Activated CD4-positive, alpha-beta T cell treated with anti-CD3 and anti-CD28 coated beads, Interleukin-2, amount 50 U/mL, for 48 hours (primary cell): ENCODE results near the gene CFAP54.
A peak's percentile ranks its signal among the peaks of the same experiment; 100 is the strongest.
"Not testable (repeated sequence)": the region's sequence is repeated elsewhere in the genome, so short reads cannot be mapped to it uniquely, and the experiment has no call there.

Experiments used
- DNase-seq, 2 experiments: peaks; one replicate each; pipeline ENCODE4 v3.0.0-alpha.2; 2020

CFAP54 gene, protein sequence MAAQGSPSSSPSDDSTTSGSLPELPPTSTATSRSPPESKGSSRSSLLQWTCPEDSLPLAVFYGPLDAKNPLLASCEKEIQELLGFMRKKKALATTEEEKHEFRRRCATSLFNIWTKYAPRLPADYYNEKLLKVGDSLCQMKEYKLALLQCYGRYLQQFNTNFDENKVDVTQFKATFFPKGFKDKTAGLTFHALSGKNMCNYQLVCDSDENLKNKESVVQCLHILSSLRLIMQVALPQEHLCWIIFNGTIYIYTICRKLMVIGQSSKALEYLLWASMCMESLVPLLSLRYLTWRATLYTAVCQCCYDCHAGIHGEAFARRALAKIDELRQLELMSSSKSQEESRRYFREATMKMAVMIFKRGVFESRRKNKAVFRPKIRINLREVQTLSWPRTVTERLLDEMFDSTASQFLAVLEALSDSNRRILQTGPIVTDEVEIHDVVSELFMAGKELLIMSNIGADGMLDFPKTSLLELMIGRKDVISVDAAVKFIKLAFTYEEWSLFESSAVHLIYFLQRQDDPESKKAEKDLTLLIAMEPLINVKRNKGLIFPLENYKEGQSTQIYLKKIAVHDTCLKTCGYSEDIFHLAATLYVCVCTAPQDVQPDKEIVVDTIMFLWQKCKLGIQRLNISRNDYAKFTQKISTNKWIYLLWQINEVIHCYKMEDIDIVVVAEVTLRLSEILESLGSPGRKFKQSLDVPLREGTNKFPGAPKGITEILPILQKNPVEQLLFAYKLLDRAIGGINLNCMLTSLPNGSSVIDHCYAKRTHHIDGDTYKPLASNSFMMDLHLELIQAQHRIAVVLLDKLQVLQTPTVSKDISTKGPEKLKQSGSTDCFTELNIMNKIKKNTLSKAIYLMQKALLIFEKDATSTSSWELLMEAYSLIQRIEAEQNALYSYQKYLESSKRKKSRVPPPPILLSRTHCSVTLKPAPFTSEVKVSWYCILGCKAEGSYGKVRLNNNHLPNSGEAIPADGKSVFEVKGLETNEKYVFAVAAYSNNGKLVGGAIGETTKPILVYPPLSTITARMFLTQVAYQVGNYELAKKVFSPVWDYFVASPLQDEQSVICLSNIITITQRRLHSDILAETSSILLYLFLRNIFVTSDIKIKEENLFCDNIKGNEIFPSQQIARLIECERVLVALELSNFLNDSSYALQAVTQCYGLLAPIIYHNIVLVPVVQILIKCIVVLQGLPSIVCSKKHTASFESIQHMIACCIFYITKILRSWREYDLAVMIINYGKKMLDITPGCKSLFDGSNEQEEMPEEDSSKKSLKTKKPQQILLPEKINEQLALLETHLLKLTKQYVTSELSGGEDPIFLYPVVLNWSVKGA (N-terminal part only)

GRCh38 chr12:96489392-96490056 lies at the start of gene CFAP54:
TSS of gene CFAP54 (plus strand) at chr12:96489577. CDS start at chr12:96489610, 33 bp downstream.
- peak; percentile 93 to 95 for DNase-seq

GRCh38 chr12:96441816-96442215 lies 47.6 kb upstream of the CFAP54 start:
- no peak for DNase-seq

DNA sequence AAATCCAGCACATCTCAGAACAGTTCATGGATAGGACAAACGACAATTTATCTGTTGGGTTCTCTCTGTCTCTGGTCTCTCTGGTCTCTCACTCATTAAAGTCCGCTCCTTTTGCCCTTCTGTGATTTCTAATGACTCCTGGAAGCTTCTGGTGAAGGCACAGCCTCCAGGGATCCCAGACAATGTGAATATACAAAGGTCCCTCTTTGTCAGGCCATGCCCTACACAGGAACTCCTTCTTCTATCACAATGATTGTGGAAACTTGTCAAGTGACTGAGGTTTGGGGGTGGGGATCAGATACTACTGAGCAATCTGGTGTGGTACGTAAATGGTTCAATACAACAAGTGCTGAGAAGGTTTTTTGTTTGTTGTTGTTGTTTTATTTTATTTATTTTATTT lies 46.5 kb upstream of the CFAP54 start:
- no peak for DNase-seq

DNA sequence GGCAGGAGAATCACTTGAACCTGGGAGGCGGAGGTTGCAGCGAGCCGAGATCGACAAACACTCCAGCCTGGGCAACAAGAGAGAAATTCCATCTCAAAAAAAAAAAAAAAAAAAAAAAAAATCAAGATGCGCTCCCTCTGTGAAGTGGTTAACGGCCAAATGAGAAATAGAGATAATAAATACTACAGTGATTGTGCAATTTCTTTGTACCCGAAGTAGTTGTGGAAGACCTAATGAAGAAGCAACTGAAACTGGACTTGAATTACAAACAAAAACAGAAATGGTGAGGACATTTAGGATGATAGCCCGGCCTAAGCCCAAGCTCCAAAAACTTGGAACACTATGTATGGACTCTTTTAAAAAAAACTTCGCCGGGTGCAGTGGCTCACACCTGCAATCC lies 45.0 kb upstream of the CFAP54 start:
- DNase-seq, result no peak

GRCh38 chr12:96445691-96446583 lies 43.4 kb upstream of the CFAP54 start:
- DNase-seq, result peak in 1 of 2 experiments; percentile 36

DNA sequence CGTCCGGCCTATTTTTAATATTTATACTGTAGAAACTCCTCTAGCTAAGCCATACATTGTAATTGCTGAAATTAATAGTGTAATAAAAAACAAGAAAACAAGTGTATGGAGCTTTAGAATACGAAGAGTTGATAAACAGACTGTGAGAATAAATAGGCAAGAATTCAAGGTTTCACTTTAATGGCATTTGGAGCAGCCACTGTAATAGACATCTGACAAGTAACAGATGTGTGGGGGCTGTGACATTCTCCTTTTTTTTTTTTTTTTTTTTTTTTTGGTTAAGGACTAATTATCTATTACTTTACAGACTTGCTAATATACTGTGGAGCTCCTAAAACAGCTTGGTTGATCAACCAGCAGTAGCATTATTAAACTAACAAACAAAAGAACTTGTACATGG lies 42.1 kb upstream of the CFAP54 start:
- no peak for DNase-seq

DNA sequence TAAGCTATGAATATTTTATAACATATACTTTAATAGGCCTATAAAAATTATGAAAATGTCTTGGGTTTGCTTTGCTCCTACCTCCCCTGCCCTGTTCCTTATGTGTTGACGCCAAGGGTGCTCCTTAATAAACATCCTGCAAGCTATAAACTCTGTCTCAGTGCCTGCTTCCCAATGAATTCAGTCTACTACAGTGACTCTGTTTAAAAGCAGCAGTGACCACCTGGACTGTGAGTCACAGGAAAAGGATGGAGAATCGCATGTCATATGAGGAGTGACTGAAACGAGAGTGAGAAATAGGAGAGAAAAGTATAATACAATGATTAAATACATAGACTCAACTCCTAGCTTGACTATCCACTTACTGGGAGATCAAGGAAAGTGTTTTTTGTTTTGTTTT lies 41.1 kb upstream of the CFAP54 start:
- no peak for DNase-seq

GRCh38 chr12:96452261-96452922 lies 37.0 kb upstream of the CFAP54 start:
- no peak for DNase-seq

GRCh38 chr12:96454396-96454795 lies 35.0 kb upstream of the CFAP54 start:
- DNase-seq, result no peak

GRCh38 chr12:96456265-96456974 lies 33.0 kb upstream of the CFAP54 start:
- DNase-seq, result no peak

DNA sequence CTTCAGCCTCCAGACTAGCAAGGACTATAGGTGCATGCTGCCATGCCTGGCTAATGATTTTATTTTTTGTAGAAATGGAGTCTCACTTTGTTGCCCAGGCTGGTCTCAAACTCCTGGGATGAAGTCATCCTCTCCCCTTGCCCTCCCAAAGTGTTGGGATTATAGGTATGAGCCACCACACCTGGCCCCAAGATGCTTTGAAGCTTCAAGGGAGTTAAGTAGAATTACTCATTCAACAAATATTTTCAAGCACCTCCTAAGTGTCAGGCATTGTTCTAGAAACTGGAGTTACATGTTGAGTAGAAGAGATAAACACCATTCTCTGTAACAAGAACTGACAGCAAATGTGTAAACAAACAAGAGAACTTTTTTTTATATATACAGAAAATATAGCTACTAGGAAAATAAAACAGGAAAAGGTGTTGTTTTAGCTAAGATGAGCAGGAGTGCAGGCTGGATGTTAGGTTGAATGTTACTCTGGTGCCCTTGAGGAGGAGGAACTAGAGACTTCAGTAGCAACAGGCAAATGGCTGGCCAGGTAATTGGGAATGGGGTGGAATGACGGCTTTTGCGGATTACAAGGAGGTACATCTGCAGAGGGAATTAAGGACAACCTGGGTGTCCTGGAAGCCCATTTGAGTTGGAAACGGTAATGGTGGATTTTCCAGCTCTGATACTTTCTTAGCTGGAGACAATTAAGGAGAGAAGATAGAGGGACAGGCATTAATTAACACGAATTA lies 32.0 kb upstream of the CFAP54 start:
- no peak for DNase-seq

DNA sequence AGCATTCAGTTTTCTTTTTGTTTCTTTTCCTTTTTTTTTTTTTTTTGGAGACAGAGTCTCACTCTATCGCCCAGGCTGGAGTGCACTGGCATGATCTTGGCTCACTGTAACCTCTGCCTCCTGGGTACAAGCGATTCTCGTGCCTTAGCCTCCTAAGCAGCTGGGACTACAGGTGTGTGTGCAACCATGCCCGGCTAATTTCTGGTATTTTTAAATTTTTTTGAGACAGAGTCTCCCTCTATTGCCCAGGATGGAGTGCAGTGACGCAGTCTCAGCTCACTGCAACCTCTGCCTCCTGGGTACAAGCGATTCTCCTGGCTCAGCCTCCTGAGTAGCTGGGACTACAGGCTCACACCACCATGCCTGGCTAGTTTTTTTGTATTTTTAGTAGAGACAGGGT lies 30.1 kb upstream of the CFAP54 start:
- DNase-seq, result not testable (repeated sequence)

DNA sequence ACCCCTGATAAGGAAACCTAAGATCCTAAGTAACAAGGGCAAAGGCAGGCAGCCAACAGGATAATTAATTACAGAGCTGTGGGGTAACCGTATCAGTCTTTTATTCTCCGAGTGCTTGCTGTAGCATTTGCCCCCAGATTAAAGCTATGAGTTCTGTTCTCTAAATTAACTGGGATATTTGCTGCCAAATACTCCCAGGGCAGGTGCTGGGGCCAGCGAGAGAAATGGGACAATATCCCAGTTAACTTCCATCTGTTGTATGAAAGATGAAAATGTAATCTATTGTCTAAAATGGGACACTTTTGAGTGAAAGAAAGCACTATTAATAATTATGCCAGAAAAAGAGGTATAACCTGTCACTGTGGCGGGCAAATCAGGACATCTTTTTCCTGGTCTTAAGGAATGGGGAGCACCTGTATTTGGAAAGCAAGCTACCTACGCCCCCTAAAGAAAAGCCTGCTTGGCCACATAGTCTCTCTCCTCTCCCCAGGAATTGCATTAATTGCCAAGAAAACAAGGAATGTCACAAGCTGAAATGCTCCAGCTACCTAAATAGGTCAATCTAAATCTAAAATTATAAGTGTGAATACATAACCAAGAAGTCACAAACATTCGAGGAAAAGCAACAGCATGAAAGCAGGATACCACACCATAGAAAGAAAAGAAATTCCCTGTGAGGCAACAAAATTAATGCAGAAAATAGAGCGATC lies 26.7 kb upstream of the CFAP54 start:
- DNase-seq, result no peak

DNA sequence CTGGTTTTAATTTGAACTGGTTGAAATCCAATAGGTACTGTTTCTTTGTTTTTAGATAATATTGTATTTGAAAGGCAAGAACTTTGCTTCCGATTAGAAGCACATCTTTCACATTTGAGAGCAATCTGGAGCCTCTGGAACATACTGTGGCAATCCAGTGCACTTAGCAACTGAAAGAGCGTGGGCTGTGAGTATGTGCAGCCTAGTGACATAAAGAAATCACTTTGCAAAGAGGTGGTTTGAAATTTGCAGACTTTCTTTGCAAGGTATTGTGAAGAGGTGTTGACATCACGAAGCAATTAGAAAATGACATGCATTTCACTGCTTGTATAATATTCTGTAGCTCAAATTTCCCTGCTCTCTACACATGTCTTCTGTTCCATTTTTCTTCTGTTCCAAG lies 23.5 kb upstream of the CFAP54 start:
- DNase-seq, result no peak

DNA sequence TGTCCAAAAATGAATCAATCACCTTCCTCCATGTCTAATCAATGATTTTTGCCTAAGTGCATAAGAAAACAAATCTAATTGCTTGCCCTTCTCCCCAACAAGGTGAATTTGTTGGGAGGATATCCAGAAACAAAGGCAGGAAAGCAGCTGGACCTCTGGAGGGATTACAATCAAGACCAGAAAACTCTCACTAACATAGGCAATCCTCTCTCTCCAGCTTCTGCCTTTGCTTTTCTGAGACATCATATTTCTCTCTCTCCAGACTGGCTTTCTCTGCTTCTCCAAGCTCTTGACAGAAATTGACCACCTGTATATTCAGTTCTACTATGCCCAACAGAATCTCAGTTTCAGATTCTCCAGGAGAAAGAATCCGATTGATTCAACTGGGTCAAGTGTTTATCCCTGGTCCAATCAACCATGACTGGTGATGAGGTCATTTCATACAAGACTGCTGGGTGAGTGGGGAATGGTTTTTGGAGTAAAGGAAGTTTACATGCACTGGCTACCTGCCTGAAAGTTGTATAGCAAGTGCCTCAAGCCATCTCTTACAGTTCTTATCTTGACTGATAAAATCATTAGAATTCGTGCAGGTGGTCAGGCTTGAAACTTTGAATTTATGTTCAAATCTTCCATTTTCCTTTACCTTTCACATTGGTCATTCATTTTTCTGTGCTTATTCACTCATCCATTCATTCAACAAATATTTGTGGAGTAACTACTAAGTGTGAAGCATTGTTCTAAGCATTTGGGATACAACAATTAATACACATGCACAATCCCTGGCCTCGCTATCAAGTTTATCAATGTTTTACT lies 22.2 kb upstream of the CFAP54 start:
- no peak for DNase-seq

DNA sequence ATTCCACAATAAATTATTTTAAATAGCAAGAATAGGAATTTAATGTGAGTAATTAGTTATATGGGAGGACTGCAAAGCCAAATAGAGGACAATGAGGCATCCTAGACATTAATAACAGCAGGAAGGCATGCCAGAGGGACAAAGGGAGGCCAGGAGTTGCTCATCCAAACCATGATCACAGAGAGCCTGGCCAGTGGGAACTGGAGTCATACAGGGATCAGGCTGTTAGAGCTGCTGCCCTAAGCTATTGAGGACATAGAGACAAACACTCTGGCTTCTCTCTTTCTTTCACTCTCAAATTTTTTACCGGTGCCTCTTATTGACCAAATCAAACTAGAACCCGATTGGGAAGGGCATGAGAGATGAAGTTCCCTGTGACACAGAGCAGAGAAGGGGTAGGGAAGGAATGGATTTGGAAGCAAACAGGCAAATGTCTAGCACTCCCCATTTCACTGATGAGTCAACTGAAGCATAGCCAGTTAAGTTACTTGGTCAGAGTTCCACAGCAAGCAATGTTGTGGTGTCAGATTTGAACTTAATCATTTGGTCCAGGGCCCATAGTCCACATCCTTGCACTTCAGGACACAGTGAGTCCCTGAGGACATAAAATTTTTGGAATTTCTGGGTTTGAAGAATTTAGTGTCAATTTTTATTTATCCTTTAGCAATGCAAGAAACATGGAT lies 17.9 kb upstream of the CFAP54 start:
- DNase-seq, result no peak

DNA sequence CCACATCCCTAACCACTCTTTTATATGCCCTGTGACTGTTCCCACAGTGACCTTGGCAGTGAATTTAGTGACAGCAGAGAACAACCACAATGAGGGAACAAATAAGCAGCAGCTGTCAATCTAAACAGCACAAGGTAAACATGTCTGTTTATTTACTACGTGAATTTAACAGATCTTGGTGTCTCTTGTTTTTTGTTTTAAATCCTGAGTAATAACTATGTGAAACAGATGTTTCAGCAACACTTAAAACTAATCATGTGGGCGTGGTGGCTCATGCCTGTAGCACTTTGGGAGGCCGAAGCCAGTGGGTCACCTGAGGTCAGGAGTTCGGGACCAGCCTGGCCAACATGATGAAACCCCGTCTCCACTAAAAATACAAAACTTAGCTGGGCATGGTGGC lies 17.0 kb upstream of the CFAP54 start:
- DNase-seq, result no peak
